Astrocyte of the hippocampus (primary cell): ENCODE results near the gene POLE2.
A peak's percentile ranks its signal among the peaks of the same experiment; 100 is the strongest.
"Not testable (repeated sequence)": the region's sequence is repeated elsewhere in the genome, so short reads cannot be mapped to it uniquely, and the experiment has no call there.

Experiments used
- DNase-seq: peaks from one replicate; pipeline ENCODE4 v3.0.0; 2011; ENCODE audit warnings: low read depth, low spot score

Gene POLE2

DNA sequence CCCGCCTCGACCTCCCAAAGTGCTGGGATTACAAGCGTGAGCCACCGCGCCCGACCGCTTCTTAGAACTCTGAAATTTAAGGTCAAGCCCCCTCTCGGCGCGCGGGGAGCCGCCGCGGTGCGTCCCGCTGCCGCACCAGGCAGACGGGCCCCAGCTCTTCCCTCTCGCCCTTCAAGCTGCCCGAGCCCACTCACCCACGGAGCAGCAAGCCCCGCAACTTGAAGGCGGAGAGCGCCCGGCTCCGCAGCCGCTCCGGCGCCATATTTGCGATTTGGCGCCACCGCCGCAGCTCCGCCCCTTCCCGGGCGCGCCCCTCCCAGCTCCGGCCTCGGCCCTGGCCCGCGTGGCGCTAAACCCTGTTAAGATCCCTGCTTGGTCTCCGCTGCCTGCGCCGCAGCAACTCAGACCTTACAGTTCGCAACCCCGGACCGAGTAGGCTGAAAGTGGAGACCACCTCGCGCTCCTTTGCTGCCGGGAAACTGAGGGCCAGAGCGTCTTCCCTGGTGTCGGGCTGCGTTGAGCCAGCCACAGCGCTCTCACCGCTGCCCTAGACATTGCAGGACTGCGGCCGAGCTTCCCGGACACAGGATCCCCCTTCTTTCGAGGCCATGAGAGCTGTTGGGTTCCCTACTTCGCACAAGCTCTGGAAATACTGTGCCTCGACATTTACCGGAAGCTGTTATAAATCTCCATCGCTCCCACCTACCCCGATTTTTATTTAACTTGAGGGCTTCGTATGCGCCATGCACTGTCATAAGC lies at the start of gene POLE2:
Gene POLE2, minus strand, starts transcription at position 273 of the 759 bp plus-strand sequence. Its CDS starts 11 bp downstream, at position 262.
- DNase-seq = peak; percentile 86

DNA sequence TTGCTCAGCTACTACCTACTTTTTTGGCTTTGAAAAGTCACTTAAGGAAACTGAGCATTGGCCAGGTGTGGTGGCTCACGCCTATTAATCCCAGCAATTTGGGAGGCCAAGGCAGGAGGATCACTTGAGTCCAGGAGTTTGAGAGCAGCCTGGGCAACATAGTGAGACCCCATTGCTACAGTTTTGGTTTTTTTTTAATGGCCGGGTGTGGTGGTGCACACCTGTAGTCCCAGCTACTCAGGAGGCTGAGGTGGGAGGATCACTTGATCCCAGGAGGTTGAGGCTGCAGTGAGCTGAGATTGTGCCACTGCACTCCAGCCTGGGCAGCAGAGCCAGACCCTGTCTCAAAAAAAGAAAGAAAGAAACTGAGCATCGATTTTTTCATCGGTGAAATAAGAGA lies 47.7 kb upstream of the POLE2 start:
- not testable (repeated sequence) for DNase-seq

- DNase-seq = no peak
These were observed 45.8 kb upstream of the POLE2 start for GRCh38 chr14:49733836-49734235.

DNA sequence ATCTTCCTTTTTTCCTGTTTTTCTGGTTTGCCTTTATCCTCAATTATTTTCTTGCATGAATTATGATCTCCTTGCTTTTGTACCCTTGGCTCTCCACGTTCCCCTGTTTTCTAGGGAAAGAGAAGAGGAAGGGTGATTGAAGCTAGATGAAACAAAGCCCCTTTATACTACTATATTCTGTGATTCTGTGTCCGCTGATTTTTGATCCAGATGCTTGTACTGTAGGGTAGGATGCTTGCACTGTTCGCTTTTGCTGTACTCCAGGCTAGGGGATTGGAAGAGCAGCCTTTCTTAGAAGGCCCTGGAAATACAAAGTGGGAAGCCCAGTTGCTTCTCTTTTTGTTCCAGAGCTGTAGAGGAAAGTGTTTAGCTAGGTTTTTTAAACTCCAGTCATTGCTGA lies 44.9 kb upstream of the POLE2 start:
- DNase-seq = no peak

DNA sequence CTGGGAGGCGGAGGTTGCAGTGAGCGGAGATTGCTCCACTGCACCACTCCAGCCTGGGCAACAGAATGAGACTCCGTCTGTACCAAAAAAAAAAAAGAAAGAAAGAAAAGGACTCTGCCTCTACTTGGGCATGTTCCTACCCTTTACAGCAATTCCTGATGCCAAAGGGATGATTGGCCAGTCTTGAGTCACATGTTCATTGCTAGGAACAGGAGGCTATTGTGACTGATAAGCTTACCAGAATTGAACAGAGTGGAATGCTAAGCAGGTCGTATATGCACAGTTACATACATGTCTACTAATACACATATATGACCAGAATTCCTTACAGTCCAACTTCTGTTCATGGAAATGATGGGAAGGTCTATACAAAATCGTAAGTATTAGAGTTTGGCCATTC lies 39.2 kb upstream of the POLE2 start:
- no peak for DNase-seq

GRCh38 chr14:49721733-49722435 lies 33.9 kb upstream of the POLE2 start:
- not testable (repeated sequence) for DNase-seq

DNA sequence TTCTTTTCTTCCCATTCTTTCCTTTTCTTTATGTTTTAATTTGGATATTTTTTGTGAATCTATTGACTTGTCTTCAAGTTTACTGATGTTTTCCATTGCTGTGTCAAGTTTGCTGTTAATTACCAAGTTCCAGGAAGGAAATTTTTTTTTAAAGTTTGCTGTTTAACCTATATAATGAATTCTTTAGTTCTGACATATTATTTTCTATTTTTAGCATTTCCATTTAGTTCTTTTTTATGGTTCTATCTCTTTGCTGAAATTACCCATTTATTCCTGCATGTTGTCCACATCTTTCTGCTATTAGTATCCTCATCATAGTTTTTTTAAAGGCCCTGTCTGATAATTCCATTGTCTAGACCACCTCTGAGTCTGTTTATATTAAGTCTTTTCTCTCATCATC lies 32.7 kb upstream of the POLE2 start:
- no peak for DNase-seq

- DNase-seq = not testable (repeated sequence)
These were observed 23.0 kb upstream of the POLE2 start for GRCh38 chr14:49710993-49711392.

DNA sequence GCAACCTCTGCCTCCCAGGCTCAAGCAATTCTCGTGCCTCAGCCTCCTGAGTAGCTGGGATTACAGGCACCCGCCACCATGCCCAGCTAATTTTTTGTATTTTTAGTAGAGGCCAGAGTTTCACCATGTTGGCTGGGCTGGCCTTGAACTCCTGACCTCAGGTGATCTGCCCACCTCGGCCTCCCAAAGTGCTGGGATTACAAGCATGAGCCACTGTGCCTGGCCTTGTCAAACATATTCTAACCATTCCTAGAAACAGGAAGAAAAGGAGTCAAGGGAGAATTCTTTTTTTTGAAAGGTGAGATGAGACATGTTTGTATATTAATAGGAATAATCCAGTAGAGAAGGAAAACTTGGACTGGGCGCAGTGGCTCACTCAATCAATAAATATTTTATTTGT lies 16.5 kb upstream of the POLE2 start:
- not testable (repeated sequence) for DNase-seq

DNA sequence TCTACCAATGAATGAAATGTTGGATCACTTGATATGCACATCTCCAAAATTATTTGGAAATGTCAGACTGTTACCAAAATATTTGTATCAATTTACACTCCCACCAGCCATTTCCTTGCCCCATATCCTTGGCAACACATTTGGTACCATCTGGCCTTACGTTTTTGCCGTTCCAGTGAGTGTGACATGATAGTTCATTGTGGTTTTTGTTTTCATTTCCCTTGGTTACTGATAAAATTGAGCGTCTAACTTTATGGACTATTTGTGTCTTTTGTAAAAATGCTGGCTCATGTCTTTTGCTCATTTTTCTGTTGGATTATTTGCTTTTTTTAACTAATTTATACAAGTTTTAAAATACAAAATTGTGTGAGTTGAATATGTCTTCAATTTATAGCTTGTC lies 16.0 kb upstream of the POLE2 start:
- DNase-seq = no peak

DNA sequence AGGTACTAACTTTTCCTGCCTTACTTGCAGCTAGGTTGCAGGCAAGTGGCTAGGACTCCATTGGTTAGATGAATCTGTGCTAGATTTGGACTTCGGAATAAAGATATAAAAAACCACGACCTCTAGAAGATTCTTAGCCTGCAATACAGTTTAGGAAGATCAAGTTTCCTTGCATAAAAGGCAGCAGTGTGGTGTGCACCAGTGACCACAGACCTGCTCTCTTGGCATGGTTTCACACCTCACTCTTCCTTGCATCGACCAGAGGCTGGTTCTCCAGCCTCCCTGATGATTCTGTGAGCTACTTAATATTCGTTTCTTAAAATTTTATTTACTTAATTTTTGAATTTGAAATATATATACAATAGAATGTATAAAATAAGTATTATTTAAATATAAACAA lies 14.7 kb upstream of the POLE2 start:
- peak; percentile 30 for DNase-seq

DNA sequence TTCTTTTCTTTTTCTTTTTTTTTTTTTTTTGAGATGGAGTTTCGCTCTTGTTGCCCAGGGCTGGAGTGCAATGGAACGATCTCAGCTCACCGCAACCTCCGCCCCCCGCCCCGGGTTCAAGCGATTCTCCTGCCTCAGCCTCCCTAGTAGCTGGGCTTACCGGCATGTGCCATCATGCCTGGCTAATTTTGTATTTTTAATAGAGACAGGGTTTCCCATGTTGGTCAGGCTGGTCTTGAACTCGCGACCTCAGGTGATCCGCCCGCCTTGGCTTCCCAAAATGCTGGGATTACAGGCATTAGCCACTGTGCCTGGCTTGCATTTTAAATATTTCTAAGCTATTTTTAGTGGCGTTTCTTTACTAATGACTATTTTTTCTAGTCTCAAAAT lies 5.7 kb upstream of the POLE2 start:
- DNase-seq = not testable (repeated sequence)

- peak; percentile 87 for DNase-seq
These were observed 5.1 kb upstream of the POLE2 start, which contains the start of gene KLHDC1 for GRCh38 chr14:49692811-49693734. KLHDC1 (plus strand) TSS chr14:49693120; CDS start chr14:49693195, 75 bp downstream.

GRCh38 chr14:49692193-49692757 lies 4.3 kb upstream of the POLE2 start:
- no peak for DNase-seq

DNA sequence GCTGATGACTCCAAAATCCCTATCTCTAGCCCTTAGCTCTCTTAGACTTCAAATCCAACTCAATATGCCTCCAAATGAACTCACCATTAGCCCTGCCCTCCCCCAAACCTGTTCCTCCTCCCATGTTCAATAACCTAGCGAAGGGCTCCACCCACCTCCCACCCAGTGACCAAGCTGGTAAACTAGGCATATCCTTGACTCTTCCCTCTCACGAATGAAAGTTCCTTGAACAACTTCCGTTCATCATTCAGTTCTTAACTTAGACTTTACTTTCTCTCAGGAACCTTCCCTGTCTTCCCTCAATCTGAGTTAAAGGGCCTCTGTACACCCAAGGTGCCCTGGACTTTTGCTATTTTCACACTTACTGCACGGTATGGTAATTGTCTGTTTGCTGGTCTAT lies 3.0 kb upstream of the POLE2 start:
- no peak for DNase-seq

DNA sequence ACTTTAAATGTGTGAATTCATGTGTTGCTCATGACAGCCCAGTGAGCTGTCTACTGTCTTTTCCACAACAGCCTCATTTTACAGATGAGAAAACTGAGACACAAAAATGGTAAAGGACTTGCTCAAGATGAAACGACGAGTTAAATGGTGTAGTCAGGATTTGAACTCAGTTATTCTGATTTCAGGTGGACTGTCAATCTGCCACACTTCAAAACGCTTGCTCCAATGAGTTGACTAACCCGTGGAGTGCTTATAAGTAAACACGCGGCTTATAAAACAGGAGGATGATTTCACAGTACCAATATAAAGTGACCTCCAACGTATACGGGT lies 652 bp upstream of the POLE2 start:
- no peak for DNase-seq

DNA sequence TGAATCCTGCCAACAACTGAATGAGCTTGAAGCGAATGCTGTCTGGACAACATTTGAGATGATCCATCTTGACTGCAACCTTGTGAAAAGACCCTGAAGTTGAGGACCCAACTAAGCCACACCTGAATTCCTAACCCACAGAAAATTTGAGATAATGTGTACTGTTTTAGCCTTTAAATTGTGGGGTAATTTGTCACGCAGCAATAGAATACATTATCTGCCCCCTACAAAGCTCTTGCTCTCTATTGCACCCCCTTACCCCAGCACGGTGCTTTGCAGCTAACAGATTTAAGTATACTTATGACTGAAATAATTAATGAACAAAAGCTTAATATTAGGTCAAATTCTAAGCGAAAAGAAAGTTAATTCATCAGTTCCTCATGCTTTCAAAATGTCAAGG lies 1.6 kb downstream of the POLE2 start:
- DNase-seq = no peak

GRCh38 chr14:49679271-49679670 lies 8.7 kb downstream of the POLE2 start:
- DNase-seq = peak; percentile 46

- DNase-seq = no peak
These were observed 10.4 kb downstream of the POLE2 start for GRCh38 chr14:49677643-49678042.

DNA sequence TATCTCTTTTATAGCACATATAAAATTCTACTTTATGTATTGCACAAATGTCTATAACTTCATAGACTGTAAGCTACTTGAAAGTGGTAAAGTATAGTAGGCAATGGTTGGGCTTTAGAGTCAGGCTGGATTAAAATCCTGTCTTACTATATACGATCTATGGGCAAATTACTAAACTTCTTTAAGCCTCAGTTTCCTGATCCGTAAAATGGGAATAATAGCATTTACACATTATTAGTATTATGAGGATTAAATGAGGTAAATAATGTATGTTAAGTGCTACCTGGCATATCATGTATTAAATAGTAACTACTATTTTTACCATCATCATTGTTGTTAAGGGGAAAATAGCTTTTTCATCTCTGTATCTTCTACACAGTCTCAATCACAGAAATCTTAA lies 14.4 kb downstream of the POLE2 start:
- no peak for DNase-seq

GRCh38 chr14:49670475-49670874 lies 17.5 kb downstream of the POLE2 start:
- DNase-seq = no peak
